Neuron (in vitro differentiated cells): Measurements from ENCODE around the gene PCBD2.

Experiments used
- H2AFZ ChIP-seq: one replicate; pipeline ENCODE4 v1.6.1; 2013; ENCODE audit warnings: low read depth, mild to moderate bottlenecking, inconsistent platforms, low read length, moderate library complexity
- H3K27me3 ChIP-seq: one replicate; pipeline ENCODE4 v1.6.1; 2013; ENCODE audit warnings: low read length; ENCODE audit not compliant: insufficient read depth
- H3K36me3 ChIP-seq: one replicate; pipeline ENCODE4 v1.6.1; 2013; ENCODE audit warnings: low read length; ENCODE audit not compliant: insufficient read depth
- H3K4me1 ChIP-seq: one replicate; pipeline ENCODE4 v1.6.1; 2013; ENCODE audit warnings: low read length; ENCODE audit not compliant: insufficient read depth
- H3K4me3 ChIP-seq: 2 replicates; pipeline ENCODE4 v1.5.1; 2013; ENCODE audit warnings: mild to moderate bottlenecking, low read length, moderate library complexity
- H3K9me3 ChIP-seq: one replicate; pipeline ENCODE4 v1.6.1; 2013; ENCODE audit warnings: low read length

PCBD2 gene

GRCh38 chr5:134948911-134949310 is 44.0 kb downstream of the PCBD2 start:
- no peaks in the 10 kb centered on the region for H3K36me3 ChIP-seq
- H3K4me3 ChIP-seq = no peak overlapping the region
- no peaks in the 10 kb centered on the region for H3K27me3 ChIP-seq
- H2AFZ ChIP-seq = no peak overlapping the region
- H3K9me3 ChIP-seq = peaks cover 1% of the 10 kb centered on the region
- H3K4me1 ChIP-seq = no peaks in the 10 kb centered on the region

DNA sequence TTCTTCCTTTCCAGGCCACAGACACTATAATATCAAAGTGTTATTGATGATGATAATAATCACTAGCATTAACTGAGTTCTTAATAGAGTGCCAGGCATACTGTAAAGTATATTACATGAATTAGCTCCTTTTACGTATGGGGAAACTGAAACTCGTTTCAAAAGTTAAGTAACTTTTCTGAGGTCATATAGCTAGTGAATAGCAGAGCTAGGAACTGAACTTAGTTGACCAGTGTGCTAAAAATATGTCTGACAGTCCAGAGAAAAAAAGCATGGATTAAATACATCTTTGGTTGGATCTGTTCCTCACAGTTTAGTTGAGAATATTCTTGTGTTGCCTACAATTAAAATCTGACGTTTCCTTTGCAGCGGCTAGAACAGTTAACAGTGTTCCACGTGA is 44.4 kb downstream of the PCBD2 start:
- H3K4me1 ChIP-seq = no peaks in the 10 kb centered on the region
- no peaks in the 10 kb centered on the region for H3K36me3 ChIP-seq
- H3K27me3 ChIP-seq = no peaks in the 10 kb centered on the region
- peaks cover 3% of the 10 kb centered on the region for H3K9me3 ChIP-seq
- no peak overlapping the region for H3K4me3 ChIP-seq
- no peak overlapping the region for H2AFZ ChIP-seq

DNA sequence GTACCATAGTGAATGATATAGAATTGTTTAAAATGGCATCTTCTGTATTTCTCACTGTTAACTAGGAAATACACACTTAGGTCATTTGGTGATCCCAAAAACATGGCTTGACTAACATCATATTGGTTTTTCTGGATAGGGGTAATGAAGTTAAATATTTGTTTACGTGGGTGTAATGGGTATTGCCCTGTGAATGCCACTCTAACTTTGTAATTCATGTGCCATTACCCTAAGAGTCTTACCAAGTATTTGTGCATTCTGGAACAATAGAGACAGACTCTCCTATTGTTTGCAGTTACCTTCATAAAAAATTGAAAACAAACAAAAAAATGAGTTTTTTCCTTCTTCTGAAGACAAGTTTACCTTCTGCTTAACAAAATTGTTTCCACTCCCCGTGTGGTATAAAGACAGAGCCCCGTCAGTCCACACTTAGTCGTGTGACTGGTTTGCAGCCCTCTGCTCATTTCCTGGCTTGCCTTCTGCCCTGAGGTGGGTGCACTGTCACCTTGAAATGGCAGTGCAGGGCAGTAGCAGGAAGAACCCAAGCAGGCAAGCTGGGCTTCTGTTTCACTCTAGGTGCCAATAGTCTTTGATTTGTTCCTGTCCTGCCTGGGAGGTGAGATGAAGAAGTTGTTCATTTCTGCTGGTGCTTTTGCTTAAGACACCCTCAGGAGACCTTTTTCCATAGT is 53.1 kb downstream of the PCBD2 start:
- H3K27me3 ChIP-seq = no peaks in the 10 kb centered on the region
- peaks cover 10% of the 10 kb centered on the region for H3K36me3 ChIP-seq
- H2AFZ ChIP-seq = no peak overlapping the region
- H3K4me3 ChIP-seq = no peak overlapping the region
- peaks cover 3% of the 10 kb centered on the region for H3K9me3 ChIP-seq
- H3K4me1 ChIP-seq = peaks cover 8% of the 10 kb centered on the region

DNA sequence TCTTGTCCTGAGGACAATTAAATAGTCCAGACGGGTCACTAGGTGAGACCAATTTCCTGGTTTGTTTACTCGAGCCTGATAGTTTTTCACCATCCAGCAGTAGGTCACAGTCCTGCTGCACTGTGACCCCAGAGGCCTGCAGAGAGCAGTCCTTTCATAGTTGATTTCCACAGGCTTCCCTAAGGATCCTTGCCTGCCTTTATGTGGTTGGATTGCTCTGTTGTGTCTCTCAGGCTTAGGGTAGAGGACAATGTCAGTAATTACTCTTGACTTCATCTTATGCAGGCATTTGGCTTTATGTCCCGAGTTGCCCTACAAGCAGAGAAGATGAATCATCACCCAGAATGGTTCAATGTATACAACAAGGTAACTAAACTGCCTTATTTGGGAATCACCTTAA is 53.8 kb downstream of the PCBD2 start:
- no peaks in the 10 kb centered on the region for H3K27me3 ChIP-seq
- peaks cover 8% of the 10 kb centered on the region for H3K4me1 ChIP-seq
- no peak overlapping the region for H2AFZ ChIP-seq
- no peak overlapping the region for H3K4me3 ChIP-seq
- peaks cover 3% of the 10 kb centered on the region for H3K9me3 ChIP-seq
- H3K36me3 ChIP-seq = peaks cover 10% of the 10 kb centered on the region

DNA sequence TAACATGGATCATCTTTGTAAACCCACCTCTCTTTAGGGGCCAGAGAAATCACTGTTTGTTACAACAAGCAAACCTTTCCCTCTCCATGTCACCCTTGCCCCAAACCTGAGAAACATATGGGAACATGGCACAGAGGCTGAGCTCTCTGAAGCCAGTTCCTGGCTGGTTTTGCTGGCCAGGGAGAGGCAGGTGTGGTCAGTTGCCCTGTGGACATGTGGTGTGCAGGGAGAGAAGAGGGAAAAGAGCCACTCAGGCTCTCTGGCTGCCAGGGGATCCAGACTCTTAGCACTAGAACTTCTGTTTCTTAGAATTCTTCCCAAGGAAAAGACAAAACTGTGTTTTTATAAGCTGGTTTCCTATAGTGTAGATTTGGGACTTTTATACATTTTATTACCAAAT is 58.2 kb downstream of the PCBD2 start:
- no peaks in the 10 kb centered on the region for H3K9me3 ChIP-seq
- no peaks in the 10 kb centered on the region for H3K27me3 ChIP-seq
- H3K4me3 ChIP-seq = no peak overlapping the region
- peaks cover 8% of the 10 kb centered on the region for H3K4me1 ChIP-seq
- peaks cover 17% of the 10 kb centered on the region for H3K36me3 ChIP-seq
- no peak overlapping the region for H2AFZ ChIP-seq

GRCh38 chr5:134964359-134965270 is 59.7 kb downstream of the PCBD2 start:
- no peaks in the 10 kb centered on the region for H3K9me3 ChIP-seq
- H3K36me3 ChIP-seq = peaks cover 15% of the 10 kb centered on the region
- H3K4me3 ChIP-seq = no peak overlapping the region
- no peaks in the 10 kb centered on the region for H3K27me3 ChIP-seq
- no peaks in the 10 kb centered on the region for H3K4me1 ChIP-seq
- no peak overlapping the region for H2AFZ ChIP-seq

DNA sequence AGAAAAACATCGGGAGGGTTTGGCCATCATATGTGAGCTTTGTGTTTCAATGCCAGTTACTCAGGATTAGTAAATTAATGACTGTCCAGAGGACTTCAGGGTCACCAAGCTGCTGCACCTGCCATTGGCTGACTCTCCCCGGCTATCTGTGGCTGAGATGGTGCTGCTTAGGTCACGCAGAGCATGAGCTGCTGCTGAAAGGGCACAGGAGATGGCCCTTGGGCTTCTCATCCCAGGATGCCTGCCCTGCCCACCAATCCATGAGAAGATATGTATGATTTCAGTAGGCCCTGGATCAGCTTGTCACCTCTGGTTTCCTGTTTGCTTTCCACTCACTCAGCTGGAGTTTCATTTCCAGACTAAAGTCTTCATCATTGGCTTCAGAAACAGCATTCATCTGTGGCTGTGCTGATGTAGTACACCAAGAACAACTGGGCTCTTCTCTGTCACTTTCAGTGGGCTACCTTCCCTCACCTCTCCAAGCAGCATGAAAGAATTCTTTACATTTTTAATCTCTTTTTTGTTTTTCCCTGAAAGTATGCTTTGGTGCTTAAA is 60.4 kb downstream of the PCBD2 start:
- no peaks in the 10 kb centered on the region for H3K27me3 ChIP-seq
- H3K4me1 ChIP-seq = no peaks in the 10 kb centered on the region
- peaks cover 15% of the 10 kb centered on the region for H3K36me3 ChIP-seq
- H3K4me3 ChIP-seq = no peak overlapping the region
- no peaks in the 10 kb centered on the region for H3K9me3 ChIP-seq
- no peak overlapping the region for H2AFZ ChIP-seq

DNA sequence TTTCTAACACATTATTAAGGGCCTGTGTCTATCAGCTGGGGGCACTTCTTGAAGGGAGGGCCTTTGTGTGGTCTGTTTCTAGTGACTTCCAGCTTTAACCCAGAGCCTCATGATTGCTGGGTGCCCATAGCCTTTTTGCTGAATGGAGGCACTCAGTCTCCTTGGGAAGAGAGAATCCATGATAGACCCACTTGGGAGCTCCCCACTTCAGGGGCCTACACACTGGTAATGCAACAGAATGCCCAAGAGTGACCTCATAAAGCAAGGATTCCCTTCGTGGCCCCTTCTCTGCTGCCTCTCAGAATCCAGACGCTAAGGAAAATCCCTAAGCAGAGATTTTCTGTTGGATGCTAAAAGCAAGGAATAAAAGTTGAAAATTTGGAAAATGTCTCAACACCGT is 62.7 kb downstream of the PCBD2 start, which contains the start of gene CATSPER3:
Gene CATSPER3 (plus strand): TSS at position 301 of the 400 bp plus-strand sequence. CDS start 85 bp downstream, at position 386.
- H2AFZ ChIP-seq = no peak within 1 kb of the TSS
- no peaks in the 10 kb centered on the region for H3K9me3 ChIP-seq

GRCh38 chr5:134968055-134968454 is 63.1 kb downstream of the PCBD2 start:
- no peaks in the 10 kb centered on the region for H3K9me3 ChIP-seq
- no peak overlapping the region for H2AFZ ChIP-seq
- H3K4me1 ChIP-seq = no peaks in the 10 kb centered on the region
- no peaks in the 10 kb centered on the region for H3K27me3 ChIP-seq
- peaks cover 7% of the 10 kb centered on the region for H3K36me3 ChIP-seq
- H3K4me3 ChIP-seq = no peak overlapping the region

More for the DNA sequence above, 62.7 kb downstream of the PCBD2 start, which contains the start of gene CATSPER3:
- Histone ChIP-seq H3K27me3 (no peaks in the 10 kb centered on the region), H3K4me3 (no peak within 1 kb of the TSS), H3K4me1 (no peaks in the 10 kb centered on the region), H3K36me3 (peaks cover 7% of the 10 kb centered on the region)

- Histone ChIP-seq H3K4me1 (no peaks in the 10 kb centered on the region), H3K4me3 (no peak overlapping the region), H2AFZ (no peak overlapping the region), H3K27me3 (no peaks in the 10 kb centered on the region), H3K36me3 (peaks cover 7% of the 10 kb centered on the region), H3K9me3 (no peaks in the 10 kb centered on the region)
Observed at GRCh38 chr5:134969166-134969565, 64.2 kb downstream of the PCBD2 start.

- H2AFZ ChIP-seq = no peak overlapping the region
- no peak overlapping the region for H3K4me3 ChIP-seq
- H3K36me3 ChIP-seq = no peaks in the 10 kb centered on the region
- H3K9me3 ChIP-seq = peaks cover 8% of the 10 kb centered on the region
- no peaks in the 10 kb centered on the region for H3K27me3 ChIP-seq
- H3K4me1 ChIP-seq = no peaks in the 10 kb centered on the region
Observed at GRCh38 chr5:134975078-134975715, 70.3 kb downstream of the PCBD2 start.

GRCh38 chr5:134975843-134976242 is 70.9 kb downstream of the PCBD2 start:
- Histone ChIP-seq H2AFZ (no peak overlapping the region), H3K27me3 (no peaks in the 10 kb centered on the region), H3K9me3 (peaks cover 8% of the 10 kb centered on the region), H3K4me1 (no peaks in the 10 kb centered on the region), H3K36me3 (no peaks in the 10 kb centered on the region), H3K4me3 (no peak overlapping the region)

- peaks cover 8% of the 10 kb centered on the region for H3K9me3 ChIP-seq
- no peaks in the 10 kb centered on the region for H3K36me3 ChIP-seq
- H3K4me1 ChIP-seq = no peaks in the 10 kb centered on the region
- H2AFZ ChIP-seq = no peak overlapping the region
- no peak overlapping the region for H3K4me3 ChIP-seq
- H3K27me3 ChIP-seq = no peaks in the 10 kb centered on the region
Observed at GRCh38 chr5:134976841-134977240, 71.9 kb downstream of the PCBD2 start.
